ENCODE results near the gene PPP1R12A.

- TF ChIP-seq POLR2A (IDR thresholded peaks at IDR 0.05; ENCODE audit: borderline replicate concordance, extremely low read depth, insufficient read depth, insufficient read length) (no peak), CTCF (IDR thresholded peaks at IDR 0.05 in 2 of 3, conservative IDR thresholded peaks at IDR 0.05 in 1 of 3; ENCODE audit: borderline replicate concordance in 1 of 3, insufficient read depth in 1 of 3, low read depth in 2 of 3, low read length in 2 of 3) (no peak), EZH2phosphoT487 (IDR thresholded peaks at IDR 0.05; ENCODE audit: borderline replicate concordance) (no peak)
Observed at GRCh38 chr12:79939728-79940310, 4.9 kb upstream of the PPP1R12A start.
